ENCODE results near the gene XAGE2. TPM values are rescaled to one million over a fixed set of nuclear protein-coding genes. Genes with fewer than 3 reads are reported as not detected.

XAGE2 gene
- total and polyA plus RNA-seq, 2 of the 8 experiments (the other 6 are each of a cell fraction or from before 2014, with no cell fraction given): not detected

GRCh38 chrX:52410439-52411394, 41.9 kb downstream of the XAGE2 start:
- Histone ChIP-seq H4K91ac (replicated peaks; ENCODE audit: insufficient read length, low read length) (no peak overlapping the region), H3K27ac (ENCODE audit: low read depth, low read length) (no peak overlapping the region), H2BK120ac (replicated peaks; ENCODE audit: low read depth, low read length) (no peak overlapping the region), H4K20me1 (replicated peaks in 1 of 2; ENCODE audit: control insufficient read depth in 1 of 2, insufficient read depth in 2 of 2, low read length in 2 of 2) (no peaks in the 10 kb centered on the region), H3K9me3 (ENCODE audit: insufficient read depth in 2 of 2, low read depth in 1 of 2, low read length in 1 of 2) (no peaks in the 10 kb centered on the region), H3K27me3 (replicated peaks in 1 of 4; ENCODE audit: control insufficient read depth in 3 of 4, extremely low read depth in 1 of 4, insufficient read depth in 3 of 4, low read length in 3 of 4) (no peaks in the 10 kb centered on the region), H2BK20ac (ENCODE audit: low read length) (no peak overlapping the region), H3K4me3 (ENCODE audit: extremely low read depth in 1 of 4, insufficient read depth in 2 of 4, low read depth in 3 of 4, low read length in 4 of 4) (no peak overlapping the region), H3K36me3 (ENCODE audit: control insufficient read depth in 2 of 4, insufficient read depth in 4 of 4, low read length in 3 of 4) (no peaks in the 10 kb centered on the region), H3K14ac (ENCODE audit: insufficient read length) (no peak overlapping the region), H4K8ac (ENCODE audit: extremely low read depth, insufficient read depth, low read length) (no peak overlapping the region), H2AFZ (ENCODE audit: low read length) (no peak overlapping the region), H2BK5ac (ENCODE audit: low read depth, low read length) (no peak overlapping the region), H3K23me2 (ENCODE audit: low read depth, low read length) (no peaks in the 10 kb centered on the region), H4K5ac (ENCODE audit: insufficient read length, low read depth, low read length) (no peak overlapping the region), H2BK15ac (ENCODE audit: low read length) (no peak overlapping the region), H3K4me1 (replicated peaks in 1 of 4; ENCODE audit: control insufficient read depth in 3 of 4, insufficient read depth in 4 of 4, low read length in 3 of 4) (no peaks in the 10 kb centered on the region), H3K23ac (ENCODE audit: insufficient read length) (no peak overlapping the region), H3K56ac (replicated peaks; ENCODE audit: insufficient read length, low read depth, low read length) (no peak overlapping the region), H3K18ac (ENCODE audit: extremely low read depth, low read length) (no peak overlapping the region), H3K79me1 (ENCODE audit: low read depth, low read length) (no peaks in the 10 kb centered on the region), H2BK12ac (ENCODE audit: low read depth, low read length) (no peak overlapping the region), H3K4me2 (ENCODE audit: insufficient read depth in 1 of 2, low read depth in 2 of 2, low read length in 2 of 2) (no peak overlapping the region), H3K79me2 (ENCODE audit: control insufficient read depth in 1 of 2, insufficient read depth in 2 of 2, low read length in 2 of 2) (no peaks in the 10 kb centered on the region), H2AK5ac (ENCODE audit: low read depth, low read length) (no peak overlapping the region), H3K9ac (replicated peaks in 1 of 4; ENCODE audit: extremely low read depth in 1 of 4, low read depth in 3 of 4, low read length in 3 of 4) (no peak overlapping the region), H3K4ac (replicated peaks; ENCODE audit: insufficient read length, low read depth, low read length) (no peak overlapping the region)
- POLR2A ChIA-PET (ENCODE audit: partially characterized antibody): no interaction called here
- FAIRE-seq: no peak
- WGBS, 2 experiments (ENCODE audit: extremely low coverage in 1 of 2, insufficient coverage in 1 of 2, insufficient read length in 1 of 2, insufficient replicate concordance in 2 of 2, low coverage in 1 of 2, low lambda C conversion rate in 2 of 2, missing lambda C conversion rate in 1 of 2): 91% methylated on average over 6 of the region's 8 CpGs; no CpG with 5 or more reads in 1 of the 2 experiments
- DNase-seq (ENCODE audit: low read depth in 1 of 2, low spot score in 2 of 2): no peak
- TF ChIP-seq CBX5 (IDR thresholded peaks at IDR 0.05; ENCODE audit: low read depth, low read length) (no peak), TAF1 (IDR thresholded peaks at IDR 0.05; ENCODE audit: low read depth, low read length) (no peak), POU5F1 (IDR thresholded peaks at IDR 0.05; ENCODE audit: low read depth, low read length) (no peak), CTBP2 (IDR thresholded peaks at IDR 0.05; ENCODE audit: borderline replicate concordance, insufficient read depth, insufficient read length, low read length) (no peak), CHD2 (IDR thresholded peaks at IDR 0.05; ENCODE audit: low read length) (no peak)
- CTCF ChIA-PET (ENCODE audit: partially characterized antibody): no interaction called here

Measured in H1 (cell line).